ENCODE data around the gene STK16. TPM values are rescaled to one million over a fixed set of nuclear protein-coding genes. Genes with fewer than 3 reads are reported as not detected.

STK16 gene
- total and polyA plus RNA-seq, 4 donors = 16.4 to 38.7 (median 30.7) TPM

DNA sequence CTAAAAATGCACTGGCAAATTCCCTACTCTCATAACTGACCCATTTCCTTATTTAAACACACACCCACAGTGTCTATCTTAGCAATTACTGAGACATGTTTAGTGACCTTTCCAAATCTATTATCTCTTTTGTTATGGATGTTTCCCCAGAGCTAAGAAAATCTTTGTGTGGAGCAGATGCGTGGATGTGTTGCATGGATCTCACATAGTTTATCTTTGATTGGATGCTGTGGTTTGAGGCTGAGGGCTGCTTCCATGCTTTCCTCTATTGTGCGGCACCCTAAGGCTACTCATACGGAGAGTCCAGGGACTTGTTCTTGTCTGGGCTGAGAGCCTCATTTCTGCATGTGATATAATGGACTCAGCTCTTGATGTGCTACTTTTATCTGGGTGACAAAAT is 10.9 kb upstream of the STK16 start:
- H3K4me1 ChIP-seq (ENCODE audit: control insufficient read depth, insufficient read depth, low read length) = peaks cover 12% of the 10 kb centered on the region
- H3K9me3 ChIP-seq (ENCODE audit: control insufficient read depth, insufficient read depth, low read length) = no peaks in the 10 kb centered on the region
- H3K27me3 ChIP-seq (ENCODE audit: control insufficient read depth, insufficient read depth, low read length) = no peaks in the 10 kb centered on the region
- H3K4me3 ChIP-seq (ENCODE audit: low read depth, low read length) = no peak overlapping the region
- H3K36me3 ChIP-seq (ENCODE audit: control insufficient read depth, insufficient read depth, low read length) = peaks cover 52% of the 10 kb centered on the region
- WGBS (ENCODE audit: insufficient coverage) = 100% methylated on average over 2 of the region's 3 CpGs
- no peak overlapping the region for H3K27ac ChIP-seq (ENCODE audit: low read depth, low read length)
- DNase-seq (ENCODE audit: low read depth in 4 of 6, low spot score in 6 of 6) = no peak

DNA sequence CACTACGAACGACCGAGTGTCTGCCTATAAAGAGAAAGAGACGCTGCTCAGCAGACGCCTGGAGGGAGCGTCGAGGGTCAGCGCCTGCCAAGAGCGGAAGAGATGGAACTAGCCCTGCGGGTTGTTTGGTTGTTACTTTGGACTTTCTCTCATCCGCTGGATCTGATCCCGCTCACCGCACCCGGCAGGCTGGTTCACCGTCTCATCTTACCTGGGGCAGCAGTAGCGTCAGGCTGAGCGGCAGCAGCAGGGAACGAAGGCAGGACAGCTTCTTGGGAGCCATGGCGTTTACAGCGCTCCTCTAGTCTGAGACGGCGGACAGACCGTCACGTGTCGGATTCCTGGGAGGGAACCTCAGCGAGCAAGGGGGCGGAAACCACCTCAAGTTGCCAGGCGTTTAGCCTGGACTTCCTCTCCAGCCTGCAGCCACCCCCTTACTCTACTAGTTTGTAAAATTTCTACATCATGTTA is 2.0 kb upstream of the STK16 start:
- no peak overlapping the region for H3K27ac ChIP-seq (ENCODE audit: low read depth, low read length)
- H3K4me1 ChIP-seq (ENCODE audit: control insufficient read depth, insufficient read depth, low read length) = peaks cover 15% of the 10 kb centered on the region
- no peaks in the 10 kb centered on the region for H3K27me3 ChIP-seq (ENCODE audit: control insufficient read depth, insufficient read depth, low read length)
- peak overlapping the region; percentile 7 for H3K4me3 ChIP-seq (ENCODE audit: low read depth, low read length)
- DNase-seq (ENCODE audit: low read depth in 4 of 6, low spot score in 6 of 6) = no peak
- 36% methylated on average over 28 of the region's 28 CpGs for WGBS (ENCODE audit: insufficient coverage)
- no peaks in the 10 kb centered on the region for H3K9me3 ChIP-seq (ENCODE audit: control insufficient read depth, insufficient read depth, low read length)
- peaks cover 30% of the 10 kb centered on the region for H3K36me3 ChIP-seq (ENCODE audit: control insufficient read depth, insufficient read depth, low read length)

DNA sequence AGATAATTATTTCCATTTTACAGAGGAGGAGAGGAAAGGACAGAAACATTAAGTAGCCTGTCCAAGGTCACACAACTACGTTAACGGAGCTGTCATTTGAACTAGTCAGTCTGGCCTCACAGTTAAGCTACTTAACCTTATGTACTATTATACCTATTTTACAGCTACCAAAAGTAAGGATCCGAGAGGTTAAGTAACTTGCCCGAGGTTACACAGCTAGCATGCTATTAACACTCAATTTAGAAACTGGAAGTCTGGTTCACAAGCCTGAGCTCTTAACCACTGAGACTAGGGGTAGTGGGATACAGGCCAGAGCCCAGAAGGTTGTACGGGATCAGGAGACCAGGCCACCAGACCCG is 511 bp upstream of the STK16 start:
- H3K9me3 ChIP-seq (ENCODE audit: control insufficient read depth, insufficient read depth, low read length) = no peaks in the 10 kb centered on the region
- H3K27me3 ChIP-seq (ENCODE audit: control insufficient read depth, insufficient read depth, low read length) = no peaks in the 10 kb centered on the region
- WGBS (ENCODE audit: insufficient coverage) = 50% methylated on average over 4 of the region's 6 CpGs
- DNase-seq (ENCODE audit: low read depth in 4 of 6, low spot score in 6 of 6) = no peak
- H3K4me3 ChIP-seq (ENCODE audit: low read depth, low read length) = peak overlapping the region; percentile 96
- peaks cover 26% of the 10 kb centered on the region for H3K4me1 ChIP-seq (ENCODE audit: control insufficient read depth, insufficient read depth, low read length)
- H3K27ac ChIP-seq (ENCODE audit: low read depth, low read length) = peak overlapping the region; percentile 90
- H3K36me3 ChIP-seq (ENCODE audit: control insufficient read depth, insufficient read depth, low read length) = peaks cover 39% of the 10 kb centered on the region

DNA sequence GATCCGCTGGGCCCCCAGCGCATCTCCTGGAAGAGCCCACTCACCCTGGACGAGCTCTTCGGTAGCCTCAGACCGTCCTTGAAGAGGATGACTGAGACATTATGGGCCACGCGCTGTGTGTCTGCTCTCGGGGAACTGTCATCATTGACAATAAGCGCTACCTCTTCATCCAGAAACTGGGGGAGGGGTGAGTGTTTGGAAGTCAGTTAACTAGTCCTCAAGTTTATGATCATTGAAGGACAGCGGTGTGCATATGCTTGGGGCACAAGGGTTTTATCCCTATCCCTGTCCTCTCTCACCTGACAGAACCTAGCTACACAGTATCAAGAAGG is 586 bp downstream of the STK16 start:
- peak overlapping the region; percentile 96 for H3K4me3 ChIP-seq (ENCODE audit: low read depth, low read length)
- no peaks in the 10 kb centered on the region for H3K9me3 ChIP-seq (ENCODE audit: control insufficient read depth, insufficient read depth, low read length)
- WGBS (ENCODE audit: insufficient coverage) = 4% methylated on average over 5 of the region's 10 CpGs
- H3K4me1 ChIP-seq (ENCODE audit: control insufficient read depth, insufficient read depth, low read length) = peaks cover 35% of the 10 kb centered on the region
- H3K36me3 ChIP-seq (ENCODE audit: control insufficient read depth, insufficient read depth, low read length) = peaks cover 44% of the 10 kb centered on the region
- DNase-seq (ENCODE audit: low read depth in 4 of 6, low spot score in 6 of 6) = no peak
- H3K27me3 ChIP-seq (ENCODE audit: control insufficient read depth, insufficient read depth, low read length) = no peaks in the 10 kb centered on the region
- H3K27ac ChIP-seq (ENCODE audit: low read depth, low read length) = peak overlapping the region; percentile 90

DNA sequence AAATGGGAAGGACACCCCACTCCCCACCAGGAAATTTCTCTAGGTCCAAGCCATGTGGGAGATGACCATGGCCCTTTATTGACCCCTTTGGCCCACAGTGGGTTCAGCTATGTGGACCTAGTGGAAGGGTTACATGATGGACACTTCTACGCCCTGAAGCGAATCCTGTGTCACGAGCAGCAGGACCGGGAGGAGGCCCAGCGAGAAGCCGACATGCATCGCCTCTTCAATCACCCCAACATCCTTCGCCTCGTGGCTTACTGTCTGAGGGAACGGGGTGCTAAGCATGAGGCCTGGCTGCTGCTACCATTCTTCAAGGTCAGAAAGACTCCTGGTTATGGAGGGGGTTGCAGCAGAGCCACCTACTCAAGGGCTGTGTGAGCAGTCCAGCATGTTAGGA is 1.3 kb downstream of the STK16 start:
- Histone ChIP-seq H3K4me1 (ENCODE audit: control insufficient read depth, insufficient read depth, low read length) (peaks cover 35% of the 10 kb centered on the region), H3K27ac (ENCODE audit: low read depth, low read length) (no peak overlapping the region), H3K9me3 (ENCODE audit: control insufficient read depth, insufficient read depth, low read length) (no peaks in the 10 kb centered on the region), H3K36me3 (ENCODE audit: control insufficient read depth, insufficient read depth, low read length) (peaks cover 44% of the 10 kb centered on the region), H3K4me3 (ENCODE audit: low read depth, low read length) (no peak overlapping the region), H3K27me3 (ENCODE audit: control insufficient read depth, insufficient read depth, low read length) (no peaks in the 10 kb centered on the region)
- 100% methylated on average over 2 of the region's 10 CpGs for WGBS (ENCODE audit: insufficient coverage)
- no peak for DNase-seq (ENCODE audit: low read depth in 4 of 6, low spot score in 6 of 6)

DNA sequence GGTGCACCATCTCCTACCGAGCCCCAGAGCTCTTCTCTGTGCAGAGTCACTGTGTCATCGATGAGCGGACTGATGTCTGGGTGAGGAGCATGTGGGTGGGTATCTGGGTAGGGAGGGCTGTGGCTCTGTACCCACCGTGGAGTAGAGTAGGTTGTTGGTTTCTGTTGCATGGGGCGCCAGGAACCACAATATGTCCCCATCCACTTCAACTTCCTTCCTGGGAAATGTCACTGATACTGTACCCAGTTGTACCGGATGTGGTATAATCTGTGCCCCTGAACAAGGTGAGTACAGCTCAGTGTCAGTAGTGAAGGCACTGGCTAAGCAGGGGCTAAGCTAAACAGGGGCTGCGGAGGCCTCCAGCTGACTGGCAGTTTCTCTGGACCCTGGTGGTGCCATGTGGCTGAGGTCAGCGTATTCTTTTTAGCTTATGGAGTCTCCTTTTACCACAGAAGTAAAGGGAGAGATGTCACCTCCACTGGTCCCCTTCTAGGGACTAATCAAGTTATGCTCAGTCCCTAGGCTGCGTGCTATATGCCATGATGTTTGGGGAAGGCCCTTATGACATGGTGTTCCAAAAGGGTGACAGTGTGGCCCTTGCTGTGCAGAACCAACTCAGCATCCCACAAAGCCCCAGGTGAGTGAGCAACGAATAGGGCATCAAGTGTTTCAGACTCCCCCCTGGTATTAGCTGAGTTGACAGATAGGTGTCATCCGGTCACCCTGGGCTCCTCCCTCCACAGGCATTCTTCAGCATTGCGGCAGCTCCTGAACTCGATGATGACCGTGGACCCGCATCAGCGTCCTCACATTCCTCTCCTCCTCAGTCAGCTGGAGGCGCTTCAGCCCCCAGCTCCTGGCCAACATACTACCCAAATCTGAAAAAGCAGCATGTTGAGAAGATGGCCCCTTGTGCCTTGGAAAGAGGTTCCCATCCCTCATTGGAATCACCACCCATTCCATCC is 2.7 kb downstream of the STK16 start:
- 85% methylated on average over 11 of the region's 17 CpGs for WGBS (ENCODE audit: insufficient coverage)
- peaks cover 39% of the 10 kb centered on the region for H3K36me3 ChIP-seq (ENCODE audit: control insufficient read depth, insufficient read depth, low read length)
- DNase-seq (ENCODE audit: low read depth in 4 of 6, low spot score in 6 of 6) = no peak

DNA sequence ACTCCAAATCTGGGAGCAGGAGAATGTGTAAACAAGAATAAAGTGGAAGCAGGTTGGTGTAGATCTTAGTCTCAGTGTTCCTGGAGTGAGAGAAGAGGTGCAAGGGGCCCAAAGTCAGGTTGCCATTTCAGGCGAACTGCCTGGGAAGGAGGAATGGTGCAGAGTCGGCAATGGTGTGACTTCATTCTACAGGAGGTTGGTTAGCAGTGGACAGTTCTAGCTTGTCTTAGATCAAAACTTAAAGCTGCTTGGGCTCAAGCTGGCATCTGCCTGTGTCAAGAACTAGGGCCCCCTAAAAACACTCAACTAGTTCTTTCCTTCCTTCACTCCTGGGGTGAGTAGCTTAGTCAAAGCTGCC is 3.5 kb downstream of the STK16 start:
- 83% methylated on average over 1 of the region's 2 CpGs for WGBS (ENCODE audit: insufficient coverage)

More for the DNA sequence above, 2.7 kb downstream of the STK16 start:
- Histone ChIP-seq H3K27ac (ENCODE audit: low read depth, low read length) (no peak overlapping the region), H3K4me3 (ENCODE audit: low read depth, low read length) (no peak overlapping the region), H3K4me1 (ENCODE audit: control insufficient read depth, insufficient read depth, low read length) (peaks cover 39% of the 10 kb centered on the region), H3K27me3 (ENCODE audit: control insufficient read depth, insufficient read depth, low read length) (peaks cover 12% of the 10 kb centered on the region), H3K9me3 (ENCODE audit: control insufficient read depth, insufficient read depth, low read length) (no peaks in the 10 kb centered on the region)

DNA sequence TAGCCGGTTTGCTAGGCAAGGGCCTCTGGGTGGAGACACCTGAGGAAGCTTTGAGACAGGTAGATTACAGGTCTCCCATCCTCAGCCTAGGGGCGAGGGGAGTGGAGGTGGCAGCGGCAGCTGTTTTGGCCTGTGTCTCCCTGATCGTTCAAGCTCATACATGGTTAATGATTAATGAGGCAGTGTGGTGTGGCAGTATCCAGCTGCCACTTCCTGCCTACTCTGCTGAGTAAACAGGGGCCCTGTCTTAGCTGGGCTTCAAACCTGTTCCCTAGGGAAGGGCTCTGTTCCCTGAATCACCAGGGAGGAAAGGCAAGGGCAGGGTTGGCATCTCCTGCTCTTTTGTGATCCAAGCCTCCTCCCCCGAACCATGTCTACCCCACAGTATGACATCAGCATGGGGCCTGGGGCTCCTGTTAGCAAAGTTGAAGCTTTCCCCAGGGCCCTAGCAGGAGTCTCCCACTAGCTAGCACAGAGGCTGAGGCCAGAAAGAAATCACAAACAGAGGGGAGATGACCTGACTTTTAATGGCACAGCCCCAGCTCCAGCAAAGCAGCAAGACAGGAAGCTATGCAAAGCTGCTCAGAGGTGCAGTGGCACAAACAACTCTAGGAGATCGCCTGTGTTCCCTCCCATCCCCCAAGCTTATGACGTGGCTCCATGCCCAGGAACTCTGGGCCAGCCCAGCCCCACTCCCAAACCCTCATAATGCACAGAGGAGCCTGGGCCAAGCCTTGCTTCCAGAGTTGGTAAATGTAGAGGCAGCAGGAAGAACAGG is 4.1 kb downstream of the STK16 start:
- peak in 3 of 6 donors; percentile 50 to 79 (median 65) for DNase-seq (ENCODE audit: low read depth in 4 of 6, low spot score in 6 of 6)
- 26% methylated on average over 5 of the region's 7 CpGs for WGBS (ENCODE audit: insufficient coverage)
- H3K27ac ChIP-seq (ENCODE audit: low read depth, low read length) = peak overlapping the region; percentile 69
- H3K27me3 ChIP-seq (ENCODE audit: control insufficient read depth, insufficient read depth, low read length) = peaks cover 26% of the 10 kb centered on the region
- H3K9me3 ChIP-seq (ENCODE audit: control insufficient read depth, insufficient read depth, low read length) = no peaks in the 10 kb centered on the region
- peaks cover 53% of the 10 kb centered on the region for H3K4me1 ChIP-seq (ENCODE audit: control insufficient read depth, insufficient read depth, low read length)
- peaks cover 36% of the 10 kb centered on the region for H3K36me3 ChIP-seq (ENCODE audit: control insufficient read depth, insufficient read depth, low read length)
- H3K4me3 ChIP-seq (ENCODE audit: low read depth, low read length) = no peak overlapping the region

More for the DNA sequence above, 3.5 kb downstream of the STK16 start:
- Histone ChIP-seq H3K4me1 (ENCODE audit: control insufficient read depth, insufficient read depth, low read length) (peaks cover 48% of the 10 kb centered on the region), H3K36me3 (ENCODE audit: control insufficient read depth, insufficient read depth, low read length) (peaks cover 36% of the 10 kb centered on the region), H3K27me3 (ENCODE audit: control insufficient read depth, insufficient read depth, low read length) (peaks cover 21% of the 10 kb centered on the region), H3K9me3 (ENCODE audit: control insufficient read depth, insufficient read depth, low read length) (no peaks in the 10 kb centered on the region), H3K4me3 (ENCODE audit: low read depth, low read length) (no peak overlapping the region), H3K27ac (ENCODE audit: low read depth, low read length) (peak overlapping the region; percentile 69)
- DNase-seq (ENCODE audit: low read depth in 4 of 6, low spot score in 6 of 6) = no peak

DNA sequence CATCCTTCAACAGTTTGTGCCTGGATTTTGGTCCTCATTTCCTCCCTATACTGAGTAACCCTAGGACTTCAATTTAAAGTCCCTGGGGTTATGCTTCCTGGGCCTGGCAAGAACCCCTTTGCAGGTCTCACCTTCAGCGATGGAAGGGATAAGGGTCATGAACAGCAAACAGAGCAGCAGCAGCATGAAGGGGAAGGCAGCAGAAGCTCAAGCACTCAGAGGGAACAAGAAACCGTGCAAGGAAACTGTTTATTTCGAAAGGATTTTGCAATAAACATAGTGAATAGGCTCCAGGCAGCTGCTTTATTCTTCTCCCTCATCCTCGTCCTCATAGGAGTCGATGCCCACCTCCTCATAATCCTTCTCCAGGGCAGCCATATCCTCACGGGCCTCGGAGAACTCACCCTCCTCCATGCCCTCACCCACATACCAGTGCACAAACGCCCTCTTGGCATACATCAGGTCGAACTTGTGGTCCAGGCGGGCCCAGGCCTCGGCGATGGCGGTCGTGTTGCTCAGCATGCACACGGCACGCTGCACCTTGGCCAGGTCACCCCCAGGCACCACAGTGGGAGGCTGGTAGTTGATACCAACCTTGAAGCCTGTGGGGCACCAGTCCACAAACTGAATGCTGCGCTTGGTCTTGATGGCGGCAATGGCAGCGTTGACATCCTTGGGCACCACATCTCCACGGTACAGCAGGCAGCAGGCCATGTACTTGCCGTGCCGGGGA is 4.9 kb downstream of the STK16 start:
- Histone ChIP-seq H3K4me3 (ENCODE audit: low read depth, low read length) (no peak overlapping the region), H3K36me3 (ENCODE audit: control insufficient read depth, insufficient read depth, low read length) (peaks cover 36% of the 10 kb centered on the region), H3K27ac (ENCODE audit: low read depth, low read length) (peak overlapping the region; percentile 69), H3K9me3 (ENCODE audit: control insufficient read depth, insufficient read depth, low read length) (no peaks in the 10 kb centered on the region), H3K27me3 (ENCODE audit: control insufficient read depth, insufficient read depth, low read length) (peaks cover 35% of the 10 kb centered on the region), H3K4me1 (ENCODE audit: control insufficient read depth, insufficient read depth, low read length) (peaks cover 56% of the 10 kb centered on the region)
- whole genome bisulfite sequencing (ENCODE audit: insufficient coverage) = 95% methylated on average over 19 of the region's 22 CpGs
- DNase-seq (ENCODE audit: low read depth in 4 of 6, low spot score in 6 of 6) = no peak

Measured in spinal cord (tissue), 10 donors.